ENCODE data around the gene NINJ1. TPM values are rescaled to one million over a fixed set of nuclear protein-coding genes. Genes with fewer than 3 reads are reported as not detected.

Gene NINJ1
- total RNA-seq, 4 donors from 2014 or later = 64.6 to 113 (median 94.8) TPM

DNA sequence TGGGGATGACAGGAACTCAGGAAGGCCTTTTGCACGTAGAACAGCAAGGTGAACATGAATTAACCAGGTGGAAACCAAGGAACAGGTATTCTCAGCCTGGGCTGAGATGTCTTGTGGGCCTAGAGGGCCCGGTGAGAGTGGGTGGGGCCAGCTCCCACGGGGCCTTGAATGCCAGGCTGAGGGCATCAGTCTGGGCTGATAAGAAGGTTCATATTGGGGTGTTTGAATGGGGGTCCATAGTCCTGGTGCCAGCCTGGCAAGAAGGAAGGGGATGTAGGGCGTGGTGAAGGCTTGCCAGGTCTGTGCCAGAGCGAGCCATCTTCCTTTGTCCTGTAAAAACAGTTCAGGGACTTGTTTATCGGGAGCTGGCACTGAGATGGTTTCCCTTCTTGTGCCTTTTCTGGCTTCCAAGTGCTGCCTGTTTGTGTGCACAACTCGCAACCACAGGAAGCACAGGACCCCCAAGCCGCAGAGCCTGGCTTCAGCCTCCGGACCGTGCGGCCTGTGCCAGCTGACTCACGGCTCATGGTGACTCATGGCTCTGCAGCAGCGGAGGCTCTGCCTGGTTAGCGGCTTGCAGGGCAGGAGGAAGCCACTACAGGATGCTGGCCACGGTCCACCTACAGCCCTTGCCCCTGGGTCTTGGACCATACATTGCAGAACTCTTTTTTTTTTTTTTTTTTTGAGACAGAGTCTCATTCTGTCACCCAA, 35.7 kb downstream of the NINJ1 start:
- DNase-seq (ENCODE audit: low spot score in 2 of 2) = peak; percentile 86 to 98
- 6 to 7% methylated on average over 15 of the region's 15 CpGs for WGBS, 2 donors
- intact Hi-C loops (cut with DNase I; ENCODE audit: low total_unique reads) = no loop called here
- H3K4me3 ChIP-seq (ENCODE audit: low read depth, poor library complexity, severe bottlenecking) = no peak overlapping the region
- TF ChIP-seq, protein P1, sequence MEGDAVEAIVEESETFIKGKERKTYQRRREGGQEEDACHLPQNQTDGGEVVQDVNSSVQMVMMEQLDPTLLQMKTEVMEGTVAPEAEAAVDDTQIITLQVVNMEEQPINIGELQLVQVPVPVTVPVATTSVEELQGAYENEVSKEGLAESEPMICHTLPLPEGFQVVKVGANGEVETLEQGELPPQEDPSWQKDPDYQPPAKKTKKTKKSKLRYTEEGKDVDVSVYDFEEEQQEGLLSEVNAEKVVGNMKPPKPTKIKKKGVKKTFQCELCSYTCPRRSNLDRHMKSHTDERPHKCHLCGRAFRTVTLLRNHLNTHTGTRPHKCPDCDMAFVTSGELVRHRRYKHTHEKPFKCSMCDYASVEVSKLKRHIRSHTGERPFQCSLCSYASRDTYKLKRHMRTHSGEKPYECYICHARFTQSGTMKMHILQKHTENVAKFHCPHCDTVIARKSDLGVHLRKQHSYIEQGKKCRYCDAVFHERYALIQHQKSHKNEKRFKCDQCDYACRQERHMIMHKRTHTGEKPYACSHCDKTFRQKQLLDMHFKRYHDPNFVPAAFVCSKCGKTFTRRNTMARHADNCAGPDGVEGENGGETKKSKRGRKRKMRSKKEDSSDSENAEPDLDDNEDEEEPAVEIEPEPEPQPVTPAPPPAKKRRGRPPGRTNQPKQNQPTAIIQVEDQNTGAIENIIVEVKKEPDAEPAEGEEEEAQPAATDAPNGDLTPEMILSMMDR (IDR thresholded peaks at IDR 0.05) = no peak
- no peak for TF ChIP-seq POLR2A (IDR thresholded peaks at IDR 0.05)

DNA sequence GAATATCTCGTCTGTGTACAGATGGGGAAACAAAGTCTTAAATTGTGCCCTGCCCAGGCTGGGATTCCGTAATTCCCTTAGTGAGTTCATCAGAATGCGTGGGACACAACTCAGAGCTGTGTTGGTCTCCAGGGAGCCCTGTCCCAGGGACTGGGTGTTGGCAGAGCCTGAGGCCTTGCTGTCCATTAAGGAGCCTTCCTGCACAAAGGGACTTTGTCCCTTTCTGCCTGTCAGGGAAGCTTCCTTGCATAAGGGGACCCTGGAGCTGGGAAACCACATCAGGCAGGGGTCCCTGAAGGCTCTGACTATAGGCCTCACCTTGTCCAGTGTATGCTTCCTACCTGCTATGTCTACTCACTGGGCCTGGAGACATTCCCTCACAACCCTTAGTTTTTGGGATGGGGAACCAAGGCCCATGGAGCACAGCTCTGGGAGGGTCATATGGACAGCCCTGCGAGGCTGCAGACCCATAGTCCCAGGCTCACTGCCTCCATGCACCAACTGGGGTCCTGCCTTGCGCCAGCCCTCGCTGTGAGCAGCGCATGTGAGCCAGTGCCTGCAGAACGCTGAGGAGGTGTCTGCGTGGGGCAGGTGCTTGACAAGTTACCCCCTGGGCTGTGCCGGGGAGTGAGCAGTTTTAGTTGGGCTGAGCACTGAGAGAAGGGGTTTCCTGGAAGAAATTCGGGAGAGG, 36.4 kb downstream of the NINJ1 start:
- intact Hi-C loops (cut with DNase I; ENCODE audit: low total_unique reads) = no loop called here
- H3K4me3 ChIP-seq (ENCODE audit: low read depth, poor library complexity, severe bottlenecking) = no peak overlapping the region
- peak in 1 of 2 donors; percentile 85 for DNase-seq (ENCODE audit: low spot score in 2 of 2)
- no peak for TF ChIP-seq POLR2A (IDR thresholded peaks at IDR 0.05)
- TF ChIP-seq, protein P1 (IDR thresholded peaks at IDR 0.05) = no peak
- WGBS, 2 donors = 68 to 71% methylated on average over 9 to 11 of the region's 11 CpGs

DNA sequence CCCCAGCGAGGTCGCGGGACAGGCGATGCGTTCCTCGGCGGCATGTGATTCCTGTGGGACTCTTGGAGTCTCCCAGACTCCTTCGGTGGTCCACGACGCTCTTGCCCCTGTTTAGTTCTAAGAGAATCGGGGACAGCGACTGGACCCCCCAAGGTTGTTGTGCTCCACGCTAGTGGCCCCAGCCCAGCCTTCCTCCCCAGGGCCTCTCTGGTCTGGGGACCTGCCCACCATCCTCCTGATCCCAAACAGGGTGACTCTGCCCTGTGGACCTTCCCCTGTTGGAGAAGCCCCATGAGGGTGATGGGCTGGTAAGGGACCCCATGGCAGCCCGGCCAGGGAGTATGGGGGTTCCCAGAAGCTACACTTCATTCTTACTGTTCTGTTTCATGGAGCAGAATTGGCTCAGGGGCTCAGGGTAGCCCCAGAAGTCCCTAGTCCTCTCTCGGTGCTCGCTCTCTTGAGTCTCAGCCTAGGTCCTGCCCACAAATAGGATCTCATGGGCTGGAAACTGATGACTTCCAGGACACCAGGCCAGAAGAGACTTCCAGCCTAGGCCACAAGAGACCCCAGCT, 37.2 kb downstream of the NINJ1 start:
- 7 to 11% methylated on average over 15 to 16 of the region's 16 CpGs for WGBS, 2 donors
- intact Hi-C loops (cut with DNase I; ENCODE audit: low total_unique reads) = no loop called here
- H3K4me3 ChIP-seq (ENCODE audit: low read depth, poor library complexity, severe bottlenecking) = peak overlapping the region; percentile 83
- peak in 1 of 2 donors; percentile 88 for DNase-seq (ENCODE audit: low spot score in 2 of 2)
- TF ChIP-seq, protein P1 (IDR thresholded peaks at IDR 0.05) = no peak
- TF ChIP-seq POLR2A (IDR thresholded peaks at IDR 0.05) = no peak

DNA sequence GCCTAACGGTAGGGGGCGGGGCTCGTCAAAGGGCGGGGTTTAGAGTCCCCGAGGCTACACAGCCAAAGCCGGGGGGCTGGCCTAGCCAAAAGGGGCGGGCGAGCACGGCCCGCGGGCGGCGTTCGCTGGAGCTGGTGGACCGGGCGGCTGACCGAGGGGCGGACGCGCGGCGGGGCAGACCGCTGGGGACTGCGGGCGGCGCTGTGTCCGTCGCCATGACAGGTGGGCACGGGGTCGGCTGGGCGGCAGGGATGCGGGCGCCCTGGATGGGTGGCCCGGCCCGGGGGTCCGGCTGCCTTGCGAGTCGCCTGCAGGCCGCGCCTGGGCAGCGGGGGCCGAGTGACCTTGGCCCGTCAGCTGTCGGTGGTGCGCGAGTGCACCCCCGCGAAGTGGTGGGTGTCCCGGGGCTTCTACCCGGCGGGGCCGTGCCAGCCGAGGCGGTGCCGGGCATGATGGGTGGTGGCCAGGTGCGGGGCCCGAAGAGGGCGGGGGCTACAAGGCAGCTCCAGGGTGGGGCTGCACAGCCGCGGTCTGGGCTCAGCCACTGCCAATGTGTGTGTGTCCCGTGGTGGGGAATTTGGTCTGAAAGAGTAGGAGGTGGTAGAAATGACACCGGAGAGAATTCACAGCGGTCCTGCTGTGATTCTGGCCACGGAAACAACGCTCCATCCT, 37.8 kb downstream of the NINJ1 start, which contains the start of gene CARD19:
CARD19 (plus strand) TSS at position 87 of the 672 bp plus-strand sequence; CDS start at position 216, 129 bp downstream.
- TF ChIP-seq POLR2A (IDR thresholded peaks at IDR 0.05) = peak in 1 of 2 donors; percentile 70
- TF ChIP-seq, protein P1 (IDR thresholded peaks at IDR 0.05) = no peak
- H3K4me3 ChIP-seq (ENCODE audit: low read depth, poor library complexity, severe bottlenecking) = peak within 1 kb of the TSS; percentile 83
- intact Hi-C loops (cut with DNase I; ENCODE audit: low total_unique reads) = no loop called here
- peak in 1 of 2 donors; percentile 95 for DNase-seq (ENCODE audit: low spot score in 2 of 2)
- 0 to 1% methylated on average over 19 to 43 of the region's 65 CpGs for WGBS, 2 donors

DNA sequence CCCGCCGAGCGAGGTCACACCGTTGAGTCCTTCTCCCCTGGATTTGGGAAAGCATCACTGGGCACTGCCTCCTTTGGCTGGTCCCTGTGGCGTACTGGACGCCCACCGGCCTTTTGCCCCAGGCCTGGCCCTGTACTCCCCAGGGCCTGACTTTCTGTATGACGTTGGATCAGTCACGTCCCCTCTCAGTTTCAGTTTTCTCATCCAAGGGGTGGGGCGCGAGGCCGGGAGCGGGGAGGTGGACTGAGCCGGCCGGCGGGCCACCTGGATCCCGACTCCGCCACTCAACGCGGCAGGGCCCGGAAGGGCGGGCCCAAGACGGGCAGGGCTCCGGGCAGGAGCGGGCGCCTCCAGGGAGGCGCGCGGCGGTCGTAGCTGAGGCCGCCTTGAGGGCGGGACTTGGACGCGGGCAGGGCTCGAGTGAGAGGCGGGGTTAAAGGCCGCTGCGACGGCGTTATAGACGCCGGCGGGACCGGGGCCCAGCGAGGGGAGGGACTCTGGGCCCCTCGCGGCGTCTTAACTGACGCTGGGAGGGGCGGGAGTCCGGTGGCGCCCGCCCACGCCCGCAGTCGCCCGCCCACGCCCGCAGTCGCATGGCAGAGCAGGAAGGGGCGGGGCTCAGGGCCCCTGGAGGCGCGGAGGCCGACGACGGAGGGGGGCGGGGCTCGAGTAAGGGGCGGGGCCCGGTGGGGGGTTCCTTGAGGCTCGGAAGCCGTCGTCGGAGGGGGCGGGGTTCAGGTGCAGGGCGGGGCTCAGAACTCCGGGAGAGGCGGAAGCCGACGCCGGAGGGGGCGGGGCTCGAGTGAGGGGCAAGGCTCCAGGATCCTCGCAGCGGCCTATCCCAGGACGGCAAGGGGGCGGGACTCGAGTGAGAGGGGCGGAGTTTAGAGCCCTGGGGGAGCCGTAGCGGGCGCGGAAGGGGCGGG, 38.6 kb downstream of the NINJ1 start:
- WGBS, 2 donors = 7% methylated on average over 38 to 64 of the region's 95 CpGs
- TF ChIP-seq, protein P1 (IDR thresholded peaks at IDR 0.05) = no peak
- no peak for TF ChIP-seq POLR2A (IDR thresholded peaks at IDR 0.05)
- peak; percentile 100 for DNase-seq (ENCODE audit: low spot score in 2 of 2)
- peak overlapping the region; percentile 7 for H3K4me3 ChIP-seq (ENCODE audit: low read depth, poor library complexity, severe bottlenecking)
- intact Hi-C loops (cut with DNase I; ENCODE audit: low total_unique reads) = no loop called here

Measured in lower leg skin (tissue), 4 donors.